Activated CD4-positive, alpha-beta T cell treated with anti-CD3 and anti-CD28 coated beads, Interleukin-2, amount 50 U/mL, for 24 hours (primary cell): ENCODE data around the gene ACSM2B.
"Not testable (repeated sequence)": the region's sequence is repeated elsewhere in the genome, so short reads cannot be mapped to it uniquely, and the experiment has no call there.

Experiments
- DNase-seq, 2 donors: peaks; one replicate each; pipeline ENCODE4 v3.0.0-alpha.2; 2020; ENCODE audit warnings: low read depth in 1 of 2, low spot score in 1 of 2

ACSM2B gene

GRCh38 chr16:20595694-20596093, 19.5 kb upstream of the ACSM2B start:
- DNase-seq = not testable (repeated sequence)

- not testable (repeated sequence) for DNase-seq
These were observed 18.9 kb upstream of the ACSM2B start for GRCh38 chr16:20595068-20595467.

GRCh38 chr16:20592780-20593179, 16.6 kb upstream of the ACSM2B start:
- not testable (repeated sequence) for DNase-seq

- not testable (repeated sequence) for DNase-seq
These were observed 13.3 kb upstream of the ACSM2B start for GRCh38 chr16:20589486-20589885.

GRCh38 chr16:20587645-20588074, 11.5 kb upstream of the ACSM2B start:
- DNase-seq = not testable (repeated sequence)

- not testable (repeated sequence) for DNase-seq
These were observed 10.5 kb upstream of the ACSM2B start for GRCh38 chr16:20586716-20587115.

GRCh38 chr16:20586112-20586511, 9.9 kb upstream of the ACSM2B start:
- DNase-seq = not testable (repeated sequence)

- not testable (repeated sequence) for DNase-seq
These were observed 4.5 kb upstream of the ACSM2B start for GRCh38 chr16:20580487-20581259.

- DNase-seq = not testable (repeated sequence)
These were observed 1.9 kb upstream of the ACSM2B start for GRCh38 chr16:20578091-20578490.

- DNase-seq = not testable (repeated sequence)
These were observed 7.0 kb downstream of the ACSM2B start for GRCh38 chr16:20569117-20569651.

GRCh38 chr16:20568404-20568803, 7.8 kb downstream of the ACSM2B start:
- DNase-seq = no peak

GRCh38 chr16:20566864-20567263, 9.3 kb downstream of the ACSM2B start:
- no peak for DNase-seq

GRCh38 chr16:20565334-20565733, 10.8 kb downstream of the ACSM2B start:
- not testable (repeated sequence) for DNase-seq

- DNase-seq = not testable (repeated sequence)
These were observed 11.9 kb downstream of the ACSM2B start for GRCh38 chr16:20564218-20564617.

- not testable (repeated sequence) for DNase-seq
These were observed 20.5 kb downstream of the ACSM2B start for GRCh38 chr16:20555628-20556027.

GRCh38 chr16:20554689-20555088, 21.5 kb downstream of the ACSM2B start:
- not testable (repeated sequence) for DNase-seq

- DNase-seq = not testable (repeated sequence)
These were observed 22.7 kb downstream of the ACSM2B start for GRCh38 chr16:20553493-20553892.

GRCh38 chr16:20546951-20547350, 29.2 kb downstream of the ACSM2B start:
- DNase-seq = not testable (repeated sequence)

- not testable (repeated sequence) for DNase-seq
These were observed 29.8 kb downstream of the ACSM2B start for GRCh38 chr16:20546278-20546853.

GRCh38 chr16:20540603-20541316, 35.4 kb downstream of the ACSM2B start:
- not testable (repeated sequence) for DNase-seq

- DNase-seq = no peak
These were observed 37.5 kb downstream of the ACSM2B start for GRCh38 chr16:20538687-20539086.
